HCT116 (cell line): Measurements from ENCODE around the gene GSAP. TPM values are rescaled to one million over a fixed set of nuclear protein-coding genes. Genes with fewer than 3 reads are reported as not detected.

ENCODE experiments used
- ATAC-seq: fragments of 200-7000 bp; cut with Tn5 transposase; 2 replicates; pipeline ENCODE4 v1.9.1; 2020; ENCODE audit warnings: mild to moderate bottlenecking, moderate library complexity
- BruUV-seq: library from RNA; stranded (reverse); fragments of 400-500 nt; replicated peaks from 2 replicates; lab custom pipeline; 2021; lab: Mats Ljungman, UMichigan
- CTCF ChIA-PET: fragments of 300-600 bp; sonication (Branson Sonifier 250); formaldehyde crosslinking; loops from one replicate; lab custom pipeline; 2021; ENCODE audit warnings: antibody characterized with exemption; lab: Charles Lee
- POLR2A ChIA-PET: fragments of 300-600, 350-600 bp; sonication (Branson Sonifier 250); formaldehyde crosslinking; loops from one replicate; lab custom pipeline; 2021; ENCODE audit warnings: antibody characterized with exemption; lab: Charles Lee
- RAD21 ChIA-PET, 2 experiments: fragments of 300-600 bp; sonication (Branson Sonifier 250); formaldehyde crosslinking; loops; one replicate each; lab custom pipeline; 2023; ENCODE audit warnings: low total read pairs in 2 of 2; ENCODE audit not compliant: uncharacterized antibody in 2 of 2, unreplicated experiment in 2 of 2, low non-redundant PET in 1 of 2; lab: Charles Lee
- DNase-seq: peaks from one replicate; pipeline ENCODE4 v3.0.0-alpha.2; 2010; ENCODE audit warnings: low read depth, low spot score
- H2AFZ ChIP-seq: fragments of 200-600 bp; shearing (Covaris generic), sonication (generic); 2 replicates; pipeline ENCODE4 v1.6.1; 2017; ENCODE audit warnings: low read depth, mixed run types, mixed read lengths, antibody characterized with exemption, low read length; ENCODE audit not compliant: poor library complexity, severe bottlenecking
- H3K27ac ChIP-seq: 2 replicates; pipeline ENCODE4 v1.5.1; 2012; ENCODE audit warnings: low read depth, low read length
- H3K27me3 ChIP-seq: fragments of 200-600 bp; sonication (generic); 2 replicates; pipeline ENCODE4 v1.6.1; 2016; ENCODE audit warnings: mixed run types, low read length, mixed read lengths; ENCODE audit not compliant: insufficient read depth
- H3K36me3 ChIP-seq, 2 experiments: fragments of 200-500 bp in 1 of 2; fragments of 200-600 bp in 1 of 2; sonication (Bioruptor generic) in 1 of 2; sonication (generic) in 1 of 2; 2 replicates each; pipeline versions ENCODE4 v1.5.1 to v1.6.1; 2014 to 2016; ENCODE audit warnings: low read length in 2 of 2, inconsistent platforms in 1 of 2, mixed read lengths in 1 of 2, mixed run types in 1 of 2; ENCODE audit not compliant: insufficient read depth in 2 of 2, control insufficient read depth in 1 of 2
- H3K4me1 ChIP-seq, 2 experiments: fragments of 200-600 bp in 1 of 2; sonication (generic) in 1 of 2; 2 replicates each; pipeline versions ENCODE4 v1.5.1 to v1.6.1; 2012 to 2017; ENCODE audit warnings: low read length in 2 of 2, inconsistent platforms in 1 of 2, mild to moderate bottlenecking in 1 of 2, mixed read lengths in 1 of 2, mixed run types in 1 of 2, moderate library complexity in 1 of 2; ENCODE audit not compliant: insufficient read depth in 2 of 2, control insufficient read depth in 1 of 2
- H3K4me2 ChIP-seq: fragments of 200-600 bp; sonication (generic); 2 replicates; pipeline ENCODE4 v1.6.1; 2017; ENCODE audit warnings: mixed run types, low read length, mixed read lengths
- H3K4me3 ChIP-seq, 2 experiments: fragments of 200-600 bp in 1 of 2; sonication (generic) in 1 of 2; replicated peaks in 1 of 2; 2 replicates each; pipeline ENCODE4 v1.5.1; 2011 to 2016; ENCODE audit warnings: low read length in 2 of 2, control low read depth in 1 of 2, low read depth in 1 of 2, mild to moderate bottlenecking in 1 of 2, mixed read lengths in 1 of 2, mixed run types in 1 of 2
- H3K79me2 ChIP-seq: fragments of 200-600 bp; sonication (generic); 2 replicates; pipeline ENCODE4 v1.6.1; 2017; ENCODE audit warnings: mild to moderate bottlenecking, mixed run types, low read length, moderate library complexity, mixed read lengths; ENCODE audit not compliant: insufficient read depth
- H3K9ac ChIP-seq: fragments of 200-600 bp; sonication (generic); 2 replicates; pipeline ENCODE4 v1.6.1; 2016; ENCODE audit warnings: low read length, mixed read lengths
- H3K9me2 ChIP-seq: fragments of 200-600 bp; sonication (generic), shearing (Covaris generic); 2 replicates; pipeline ENCODE4 v1.6.1; 2017; ENCODE audit warnings: mixed run types, mild to moderate bottlenecking, moderate library complexity; ENCODE audit not compliant: insufficient read depth
- H3K9me3 ChIP-seq, 2 experiments: fragments of 200-500 bp in 1 of 2; fragments of 200-600 bp in 1 of 2; sonication (Bioruptor generic) in 1 of 2; sonication (generic) in 1 of 2; 2 replicates each; pipeline ENCODE4 v1.6.1; 2014 to 2017; ENCODE audit warnings: low read length in 2 of 2, mixed read lengths in 2 of 2, inconsistent platforms in 1 of 2, low read depth in 1 of 2, mild to moderate bottlenecking in 1 of 2, mixed run types in 1 of 2, moderate library complexity in 1 of 2; ENCODE audit not compliant: control insufficient read depth in 1 of 2, insufficient read depth in 1 of 2
- H4K20me1 ChIP-seq: fragments of 200-600 bp; sonication (generic), shearing (Covaris generic); 2 replicates; pipeline ENCODE4 v1.6.1; 2017; ENCODE audit warnings: mixed run types, mild to moderate bottlenecking, moderate library complexity; ENCODE audit not compliant: insufficient read depth
- CEBPB ChIP-seq: IDR thresholded peaks from 2 replicates; pipeline ENCODE4 v1.6.1; 2012; ENCODE audit warnings: low read depth
- ELF1 ChIP-seq: IDR thresholded peaks from 2 replicates; pipeline ENCODE4 v1.6.1; 2012; ENCODE audit warnings: low read depth, borderline replicate concordance
- EZH2phosphoT487 ChIP-seq: fragments of 200-600 bp; IDR thresholded peaks from 2 replicates; pipeline ENCODE4 v1.6.1; 2018; ENCODE audit warnings: antibody characterized with exemption, borderline replicate concordance
- POLR2AphosphoS5 ChIP-seq: IDR thresholded peaks from 2 replicates; pipeline ENCODE4 v1.6.1; 2011; ENCODE audit warnings: mild to moderate bottlenecking, low read depth, low read length, moderate library complexity
- RAD21 ChIP-seq: IDR thresholded peaks from 2 replicates; pipeline ENCODE4 v1.6.1; 2012; ENCODE audit warnings: low read depth, mild to moderate bottlenecking
- TCF7L2 ChIP-seq: IDR thresholded peaks from 2 replicates; pipeline ENCODE4 v1.7.0; 2011; ENCODE audit warnings: borderline replicate concordance, inconsistent platforms; ENCODE audit not compliant: insufficient read depth, insufficient read length; ENCODE audit errors: extremely low read depth
- ZFX ChIP-seq: fragments of 450-650 bp; IDR thresholded peaks from 2 replicates; pipeline ENCODE4 v1.6.1; 2017
- intact Hi-C: fragments of 100-400 bp; cut with micrococcal nuclease; formaldehyde crosslinking; loops from 2 replicates; pipeline ENCODE4 v1.10.0; 2022
- total RNA-seq: library from RNA; stranded (reverse); gene quantifications from one replicate; pipeline ENCODE4 v1.2.1, GENCODE V29; 2021; ENCODE audit not compliant: unreplicated experiment
- TF ChIP-seq, protein P1 (sequence below): IDR thresholded peaks from 2 replicates; pipeline ENCODE4 v1.6.1; 2012
- TF ChIP-seq, protein P2 (sequence below): IDR thresholded peaks from 2 replicates; pipeline ENCODE4 v1.6.1; 2012; ENCODE audit warnings: low read depth
- TF ChIP-seq, protein P3 (sequence below): IDR thresholded peaks from 2 replicates; pipeline ENCODE4 v1.6.1; 2011; ENCODE audit warnings: mild to moderate bottlenecking, low read length, moderate library complexity; ENCODE audit not compliant: insufficient replicate concordance; ENCODE audit errors: extremely low read depth
- TF ChIP-seq, protein P4 (sequence below), 3 experiments: fragments of 200-600 bp in 1 of 3; sonication (generic) in 1 of 3; IDR thresholded peaks in 2 of 3; conservative IDR thresholded peaks in 1 of 3; 2 replicates each; pipeline ENCODE4 v1.5.1; 2012 to 2017; ENCODE audit warnings: low read depth in 2 of 3, low read length in 2 of 3, antibody characterized with exemption in 1 of 3, borderline replicate concordance in 1 of 3, control low read depth in 1 of 3, mild to moderate bottlenecking in 1 of 3, mixed read lengths in 1 of 3, mixed run types in 1 of 3, moderate library complexity in 1 of 3; ENCODE audit not compliant: insufficient read depth in 1 of 3

GSAP gene
- total RNA-seq, 1 experiment from 2014 or later: not detected

DNA sequence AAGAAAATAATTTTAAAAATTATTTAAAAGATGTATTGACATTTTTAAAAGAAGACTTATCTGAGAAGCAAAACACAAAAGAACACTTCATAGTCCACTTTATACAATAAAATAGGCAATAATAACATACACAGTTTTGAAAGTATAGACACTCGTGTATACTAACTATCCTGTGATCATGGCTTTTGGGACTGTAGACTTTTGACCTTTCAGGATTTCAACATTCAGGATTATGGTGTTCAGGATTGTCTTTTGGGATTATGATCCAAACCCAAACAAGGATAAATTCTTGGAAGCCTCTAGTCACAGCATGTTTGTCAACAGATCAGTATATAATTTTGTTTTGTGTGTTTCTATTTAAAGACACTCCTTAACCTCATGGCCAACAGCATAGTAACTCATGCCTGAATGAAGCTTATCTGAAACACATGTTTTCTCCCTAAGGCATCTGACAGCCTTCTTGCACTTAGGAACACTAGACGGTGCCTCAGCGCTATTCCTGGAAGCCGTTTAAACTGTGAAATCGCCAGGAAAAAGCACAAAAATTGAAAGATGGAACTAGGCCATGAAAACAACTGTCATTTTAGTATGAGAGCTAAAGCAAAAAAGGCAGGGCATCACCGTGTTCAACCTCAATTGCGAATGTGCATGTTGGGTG lies 29.9 kb downstream of the GSAP start:
- H3K9me2 ChIP-seq: no peaks in the 10 kb centered on the region
- ChIA-PET RAD21 (no interaction called here), POLR2A (no interaction called here), CTCF (no interaction called here)
- no peaks in the 10 kb centered on the region for H3K36me3 ChIP-seq
- H3K4me3 ChIP-seq: no peak overlapping the region
- ATAC-seq (no peak), DNase-seq (no peak)
- intact Hi-C loops: no loop called here
- H3K79me2 ChIP-seq: no peaks in the 10 kb centered on the region
- TF ChIP-seq TCF7L2: no peak
- TF ChIP-seq EZH2phosphoT487: no peak
- TF ChIP-seq, protein P1, sequence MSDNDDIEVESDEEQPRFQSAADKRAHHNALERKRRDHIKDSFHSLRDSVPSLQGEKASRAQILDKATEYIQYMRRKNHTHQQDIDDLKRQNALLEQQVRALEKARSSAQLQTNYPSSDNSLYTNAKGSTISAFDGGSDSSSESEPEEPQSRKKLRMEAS: no peak
- no peak overlapping the region for H3K9ac ChIP-seq
- H3K27ac ChIP-seq: no peak overlapping the region
- no peak overlapping the region for H2AFZ ChIP-seq
- no peaks in the 10 kb centered on the region for H4K20me1 ChIP-seq
- no peaks in the 10 kb centered on the region for H3K9me3 ChIP-seq
- no TSS peak for BruUV-seq
- no peaks in the 10 kb centered on the region for H3K27me3 ChIP-seq
- H3K4me1 ChIP-seq: no peaks in the 10 kb centered on the region
- H3K4me2 ChIP-seq: no peak overlapping the region

DNA sequence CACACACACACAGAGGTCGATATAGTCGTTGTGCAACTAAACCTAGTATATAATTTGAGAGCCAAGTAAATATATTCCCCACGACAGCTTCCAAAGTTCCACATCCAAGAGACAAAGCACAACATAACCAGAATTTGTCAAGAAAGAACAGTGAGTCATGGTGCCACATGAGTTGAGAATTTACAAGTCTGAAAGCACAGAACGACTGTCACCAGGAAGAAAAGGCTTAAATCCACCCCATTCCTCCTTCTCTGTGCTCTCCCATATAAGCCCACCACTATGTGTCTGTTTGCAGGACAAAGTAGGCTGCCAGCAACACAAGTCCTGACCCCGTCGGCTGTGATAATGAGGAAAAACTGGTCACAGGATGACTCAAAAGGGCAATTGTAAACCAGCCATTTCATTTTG lies 32.8 kb downstream of the GSAP start:
- Histone ChIP-seq H3K9ac (no peak overlapping the region), H2AFZ (no peak overlapping the region), H3K9me2 (no peaks in the 10 kb centered on the region), H3K79me2 (no peaks in the 10 kb centered on the region), H3K4me3 (no peak overlapping the region), H3K4me2 (no peak overlapping the region), H4K20me1 (no peaks in the 10 kb centered on the region), H3K27ac (no peak overlapping the region), H3K27me3 (peaks cover 9% of the 10 kb centered on the region; the same call in 1 of the 2 replicates), H3K4me1 (no peaks in the 10 kb centered on the region), H3K36me3 (no peaks in the 10 kb centered on the region), H3K9me3 (no peaks in the 10 kb centered on the region)
- intact Hi-C loops: no loop called here
- no peak for ATAC-seq
- no TSS peak for BruUV-seq
- ChIA-PET POLR2A (no interaction called here), CTCF (no interaction called here), RAD21 (interaction anchor here in 1 of 2 experiments (0.6 kb wide), 1 partner anchor 51 kb away, joined by 5 read pairs; no protein-coding TSS in a partner anchor)
- no peak for DNase-seq
- no peak for TF ChIP-seq ELF1
- no peak for TF ChIP-seq CEBPB
- TF ChIP-seq, protein P2, sequence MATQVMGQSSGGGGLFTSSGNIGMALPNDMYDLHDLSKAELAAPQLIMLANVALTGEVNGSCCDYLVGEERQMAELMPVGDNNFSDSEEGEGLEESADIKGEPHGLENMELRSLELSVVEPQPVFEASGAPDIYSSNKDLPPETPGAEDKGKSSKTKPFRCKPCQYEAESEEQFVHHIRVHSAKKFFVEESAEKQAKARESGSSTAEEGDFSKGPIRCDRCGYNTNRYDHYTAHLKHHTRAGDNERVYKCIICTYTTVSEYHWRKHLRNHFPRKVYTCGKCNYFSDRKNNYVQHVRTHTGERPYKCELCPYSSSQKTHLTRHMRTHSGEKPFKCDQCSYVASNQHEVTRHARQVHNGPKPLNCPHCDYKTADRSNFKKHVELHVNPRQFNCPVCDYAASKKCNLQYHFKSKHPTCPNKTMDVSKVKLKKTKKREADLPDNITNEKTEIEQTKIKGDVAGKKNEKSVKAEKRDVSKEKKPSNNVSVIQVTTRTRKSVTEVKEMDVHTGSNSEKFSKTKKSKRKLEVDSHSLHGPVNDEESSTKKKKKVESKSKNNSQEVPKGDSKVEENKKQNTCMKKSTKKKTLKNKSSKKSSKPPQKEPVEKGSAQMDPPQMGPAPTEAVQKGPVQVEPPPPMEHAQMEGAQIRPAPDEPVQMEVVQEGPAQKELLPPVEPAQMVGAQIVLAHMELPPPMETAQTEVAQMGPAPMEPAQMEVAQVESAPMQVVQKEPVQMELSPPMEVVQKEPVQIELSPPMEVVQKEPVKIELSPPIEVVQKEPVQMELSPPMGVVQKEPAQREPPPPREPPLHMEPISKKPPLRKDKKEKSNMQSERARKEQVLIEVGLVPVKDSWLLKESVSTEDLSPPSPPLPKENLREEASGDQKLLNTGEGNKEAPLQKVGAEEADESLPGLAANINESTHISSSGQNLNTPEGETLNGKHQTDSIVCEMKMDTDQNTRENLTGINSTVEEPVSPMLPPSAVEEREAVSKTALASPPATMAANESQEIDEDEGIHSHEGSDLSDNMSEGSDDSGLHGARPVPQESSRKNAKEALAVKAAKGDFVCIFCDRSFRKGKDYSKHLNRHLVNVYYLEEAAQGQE: no peak
- TF ChIP-seq, protein P3, sequence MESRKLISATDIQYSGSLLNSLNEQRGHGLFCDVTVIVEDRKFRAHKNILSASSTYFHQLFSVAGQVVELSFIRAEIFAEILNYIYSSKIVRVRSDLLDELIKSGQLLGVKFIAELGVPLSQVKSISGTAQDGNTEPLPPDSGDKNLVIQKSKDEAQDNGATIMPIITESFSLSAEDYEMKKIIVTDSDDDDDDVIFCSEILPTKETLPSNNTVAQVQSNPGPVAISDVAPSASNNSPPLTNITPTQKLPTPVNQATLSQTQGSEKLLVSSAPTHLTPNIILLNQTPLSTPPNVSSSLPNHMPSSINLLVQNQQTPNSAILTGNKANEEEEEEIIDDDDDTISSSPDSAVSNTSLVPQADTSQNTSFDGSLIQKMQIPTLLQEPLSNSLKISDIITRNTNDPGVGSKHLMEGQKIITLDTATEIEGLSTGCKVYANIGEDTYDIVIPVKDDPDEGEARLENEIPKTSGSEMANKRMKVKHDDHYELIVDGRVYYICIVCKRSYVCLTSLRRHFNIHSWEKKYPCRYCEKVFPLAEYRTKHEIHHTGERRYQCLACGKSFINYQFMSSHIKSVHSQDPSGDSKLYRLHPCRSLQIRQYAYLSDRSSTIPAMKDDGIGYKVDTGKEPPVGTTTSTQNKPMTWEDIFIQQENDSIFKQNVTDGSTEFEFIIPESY: no peak
- TF ChIP-seq ZFX: no peak
- TF ChIP-seq RAD21: no peak
- no peak for TF ChIP-seq POLR2AphosphoS5
- TF ChIP-seq, protein P4, sequence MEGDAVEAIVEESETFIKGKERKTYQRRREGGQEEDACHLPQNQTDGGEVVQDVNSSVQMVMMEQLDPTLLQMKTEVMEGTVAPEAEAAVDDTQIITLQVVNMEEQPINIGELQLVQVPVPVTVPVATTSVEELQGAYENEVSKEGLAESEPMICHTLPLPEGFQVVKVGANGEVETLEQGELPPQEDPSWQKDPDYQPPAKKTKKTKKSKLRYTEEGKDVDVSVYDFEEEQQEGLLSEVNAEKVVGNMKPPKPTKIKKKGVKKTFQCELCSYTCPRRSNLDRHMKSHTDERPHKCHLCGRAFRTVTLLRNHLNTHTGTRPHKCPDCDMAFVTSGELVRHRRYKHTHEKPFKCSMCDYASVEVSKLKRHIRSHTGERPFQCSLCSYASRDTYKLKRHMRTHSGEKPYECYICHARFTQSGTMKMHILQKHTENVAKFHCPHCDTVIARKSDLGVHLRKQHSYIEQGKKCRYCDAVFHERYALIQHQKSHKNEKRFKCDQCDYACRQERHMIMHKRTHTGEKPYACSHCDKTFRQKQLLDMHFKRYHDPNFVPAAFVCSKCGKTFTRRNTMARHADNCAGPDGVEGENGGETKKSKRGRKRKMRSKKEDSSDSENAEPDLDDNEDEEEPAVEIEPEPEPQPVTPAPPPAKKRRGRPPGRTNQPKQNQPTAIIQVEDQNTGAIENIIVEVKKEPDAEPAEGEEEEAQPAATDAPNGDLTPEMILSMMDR (IDR thresholded peaks at IDR 0.05 in 2 of 3, conservative IDR thresholded peaks at IDR 0.05 in 1 of 3; ENCODE audit: borderline replicate concordance in 1 of 3, insufficient read depth in 1 of 3, low read depth in 2 of 3, low read length in 2 of 3): no peak
